ENCODE results near the gene OTP.

OTP gene

GRCh38 chr5:77637998-77638762, at the start of gene OTP:
TSS of gene OTP (minus strand) at chr5:77638713. CDS start at chr5:77638549, 164 bp downstream.
- DNase-seq, result no peak

GRCh38 chr5:77683171-77683732, 44.7 kb upstream of the OTP start:
- no peak for DNase-seq

- no peak for DNase-seq
Observed at GRCh38 chr5:77670526-77670925, 32.0 kb upstream of the OTP start.

- DNase-seq, result no peak
Observed at GRCh38 chr5:77669677-77670076, 31.2 kb upstream of the OTP start.

GRCh38 chr5:77663090-77663863, 24.8 kb upstream of the OTP start:
- no peak for DNase-seq

GRCh38 chr5:77662635-77663034, 24.1 kb upstream of the OTP start:
- DNase-seq, result no peak

GRCh38 chr5:77658662-77659061, 20.1 kb upstream of the OTP start:
- no peak for DNase-seq

- no peak for DNase-seq
Observed at GRCh38 chr5:77651343-77651742, 12.8 kb upstream of the OTP start.

- DNase-seq, result no peak
Observed at GRCh38 chr5:77650686-77651085, 12.2 kb upstream of the OTP start.

- no peak for DNase-seq
Observed at GRCh38 chr5:77649776-77650175, 11.3 kb upstream of the OTP start.

- DNase-seq, result no peak
Observed at GRCh38 chr5:77645995-77646639, 7.6 kb upstream of the OTP start.

- no peak for DNase-seq
Observed at GRCh38 chr5:77645158-77645994, 6.9 kb upstream of the OTP start.

GRCh38 chr5:77644371-77645157, 6.1 kb upstream of the OTP start:
- no peak for DNase-seq

- DNase-seq, result no peak
Observed at GRCh38 chr5:77643654-77644370, 5.3 kb upstream of the OTP start.

- no peak for DNase-seq
Observed at GRCh38 chr5:77642738-77643653, 4.5 kb upstream of the OTP start.

GRCh38 chr5:77641963-77642737, 3.6 kb upstream of the OTP start:
- DNase-seq, result no peak

- DNase-seq, result no peak
Observed at GRCh38 chr5:77641397-77641943, 3.0 kb upstream of the OTP start.

- no peak for DNase-seq
Observed at GRCh38 chr5:77640589-77641396, 2.3 kb upstream of the OTP start.

Measured in HCEC 1CT (cell line).